Transverse colon (tissue), 4 donors: ENCODE data around the gene C3orf20. TPM values are rescaled to one million over a fixed set of nuclear protein-coding genes. Genes with fewer than 3 reads are reported as not detected.

ENCODE experiments used
- DNase-seq: peaks from one replicate; pipeline ENCODE4 v3.0.0-alpha.2; 2019
- H3K27ac ChIP-seq, 4 donors: fragments of 200-600 bp; sonication (generic); 2 replicates each; pipeline ENCODE4 v1.5.1; 2016 to 2018; ENCODE audit warnings: inconsistent platforms in 4 of 4
- H3K27me3 ChIP-seq: fragments of 200-600 bp; sonication (generic); 2 replicates; pipeline ENCODE4 v1.5.1; 2017; ENCODE audit warnings: inconsistent platforms
- H3K36me3 ChIP-seq, 4 donors: fragments of 200-600 bp; sonication (generic); 2 replicates each; pipeline ENCODE4 v1.5.1; 2017 to 2019; ENCODE audit warnings: inconsistent platforms in 4 of 4
- H3K4me1 ChIP-seq, 4 donors: fragments of 200-600 bp; sonication (generic); 2 replicates each; pipeline ENCODE4 v1.5.1; 2017 to 2020; ENCODE audit warnings: inconsistent platforms in 4 of 4
- H3K4me3 ChIP-seq, 4 donors: fragments of 200-600 bp; sonication (generic); 1 replicate in 1 of 4; 2 replicates in 3 of 4; pipeline versions ENCODE4 v1.5.1 to v1.6.1; 2017 to 2019; ENCODE audit warnings: inconsistent platforms in 4 of 4
- H3K9me3 ChIP-seq, 2 donors: fragments of 200-600 bp; sonication (generic); 2 replicates each; pipeline ENCODE4 v1.5.1; 2017 to 2019; ENCODE audit warnings: inconsistent platforms in 2 of 2
- CTCF ChIP-seq, 5 experiments: fragments of 200-600 bp in 3 of 5; fragments of 450-650 bp in 2 of 5; sonication (generic) in 3 of 5; IDR thresholded peaks; 1 replicate in 2 of 5; 2 replicates in 3 of 5; pipeline ENCODE4 v1.5.1; 2016 to 2017; ENCODE audit warnings: antibody characterized with exemption in 5 of 5, inconsistent platforms in 3 of 5, mild to moderate bottlenecking in 2 of 5, moderate library complexity in 1 of 5
- EP300 ChIP-seq: sonication (generic); formaldehyde crosslinking; IDR thresholded peaks from one replicate; pipeline ENCODE4 v1.6.1; 2017; ENCODE audit warnings: antibody characterized with exemption, low read depth
- POLR2A ChIP-seq: fragments of 450-650 bp; IDR thresholded peaks from one replicate; pipeline ENCODE4 v1.6.1; 2016; ENCODE audit warnings: antibody characterized with exemption, mild to moderate bottlenecking, moderate library complexity
- POLR2AphosphoS5 ChIP-seq, 3 donors: sonication (generic); formaldehyde crosslinking; IDR thresholded peaks; one replicate each; pipeline ENCODE4 v1.6.1; 2016; ENCODE audit warnings: antibody characterized with exemption in 3 of 3
- WGBS, 2 donors: methylation state at CpG; one replicate each; pipeline ENCODE4 v1.1.5; 2018; ENCODE audit warnings: low coverage in 1 of 2; 5-methylcytosine and 5-hydroxymethylcytosine counted together
- in situ Hi-C, 4 donors: fragments of 200-750 bp; cut with MboI; loops; one replicate each; pipeline versions ENCODE4 v1.15.0 to v1.15.1; 2017; ENCODE audit warnings: low sequenced_read_pairs in 3 of 4, low pct_ligation_motif_present in 1 of 4, low pct_unique_long_range_greater_than_20kb in 1 of 4
- intact Hi-C: fragments of 100-400 bp; cut with DNase I; formaldehyde crosslinking; loops from one replicate; pipeline ENCODE4 v1.15.1; 2023; ENCODE audit warnings: low total_unique reads
- total RNA-seq, 4 donors: library from RNA; depleted of rRNA; stranded (reverse); fragments of >200 nt; gene quantifications; one replicate each; pipeline ENCODE4 v1.1.0, GENCODE V29; 2016

The C3orf20 gene
- total RNA-seq, 4 donors from 2014 or later, result not detected

GRCh38 chr3:14789221-14789620 lies 114.3 kb downstream of the C3orf20 start:
- no peak for DNase-seq
- Histone ChIP-seq H3K36me3 (no peaks in the 10 kb centered on the region), H3K27ac (no peak overlapping the region), H3K4me3 (no peak overlapping the region), H3K9me3 (no peaks in the 10 kb centered on the region), H3K4me1 (no peaks in the 10 kb centered on the region), H3K27me3 (no peaks in the 10 kb centered on the region)
- in situ Hi-C loops (loop anchor here in 1 of 4 donors (10.0 kb wide), 1 partner anchor 126 kb away; no protein-coding TSS in a partner anchor), intact Hi-C loops (no loop called here)
- TF ChIP-seq POLR2AphosphoS5 (IDR thresholded peaks at IDR 0.05) (no peak), CTCF (IDR thresholded peaks at IDR 0.05) (no peak), POLR2A (no peak), EP300 (no peak)
- WGBS, 2 donors, result 78% methylated on average over 5 of the region's 5 CpGs; no CpG with 5 or more reads in 1 of the 2 donors

GRCh38 chr3:14789640-14790285 lies 114.8 kb downstream of the C3orf20 start:
- intact Hi-C loops, result no loop called here
- Histone ChIP-seq H3K36me3 (no peaks in the 10 kb centered on the region), H3K9me3 (no peaks in the 10 kb centered on the region), H3K4me3 (no peak overlapping the region), H3K4me1 (no peaks in the 10 kb centered on the region), H3K27me3 (no peaks in the 10 kb centered on the region), H3K27ac (no peak overlapping the region)
- in situ Hi-C loops, result loop anchor here in 3 of 4 donors (10.0 kb wide), 2 partner anchors 125 to 135 kb away; no protein-coding TSS in a partner anchor
- TF ChIP-seq POLR2A, result no peak
- no peak for TF ChIP-seq CTCF (IDR thresholded peaks at IDR 0.05)
- TF ChIP-seq EP300, result no peak
- TF ChIP-seq POLR2AphosphoS5 (IDR thresholded peaks at IDR 0.05), result no peak
- 76 to 90% methylated on average over 8 to 10 of the region's 10 CpGs for WGBS, 2 donors
- no peak for DNase-seq

- Histone ChIP-seq H3K4me1 (no peaks in the 10 kb centered on the region), H3K36me3 (no peaks in the 10 kb centered on the region), H3K4me3 (no peak overlapping the region), H3K9me3 (no peaks in the 10 kb centered on the region), H3K27me3 (no peaks in the 10 kb centered on the region), H3K27ac (no peak overlapping the region)
- peak; percentile 74 for DNase-seq
- in situ Hi-C loops, result loop anchor here in 2 of 4 donors (10.0 kb wide), 2 partner anchors 123 to 133 kb away; no protein-coding TSS in a partner anchor
- TF ChIP-seq EP300, result no peak
- TF ChIP-seq CTCF (IDR thresholded peaks at IDR 0.05), result peak; percentile 54 to 75 (median 68)
- intact Hi-C loops, result no loop called here
- WGBS, 2 donors, result 34% methylated on average over 15 of the region's 15 CpGs; no CpG with 5 or more reads in 1 of the 2 donors
Measured at GRCh38 chr3:14791343-14791945, 116.5 kb downstream of the C3orf20 start.

DNA sequence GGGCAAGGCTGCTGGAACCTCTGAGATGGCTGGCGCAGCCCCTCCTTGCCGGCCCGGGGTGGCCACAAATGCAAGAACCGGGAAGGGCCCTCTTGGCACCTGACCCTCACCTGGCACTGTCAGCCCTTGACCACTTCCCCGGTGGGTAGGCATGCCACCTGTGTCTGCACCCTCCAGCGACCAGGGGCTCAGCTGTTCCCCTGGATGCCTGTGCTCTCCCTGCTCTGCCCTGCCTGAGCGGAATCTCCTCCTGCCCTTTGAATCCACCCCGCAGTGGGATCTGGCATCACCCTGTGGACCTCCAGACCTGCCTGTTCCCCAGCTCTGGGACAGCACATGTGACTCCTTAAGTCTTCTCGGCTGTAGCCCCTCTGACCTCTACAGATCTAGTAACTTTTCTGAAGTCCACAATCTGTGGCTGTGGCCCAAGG lies 117.8 kb downstream of the C3orf20 start:
- H3K4me1 ChIP-seq, result no peaks in the 10 kb centered on the region
- H3K27me3 ChIP-seq, result no peaks in the 10 kb centered on the region
- H3K9me3 ChIP-seq, result no peaks in the 10 kb centered on the region
- peak overlapping the region in 3 of 4 donors; percentile 16 to 29 (median 22) for H3K27ac ChIP-seq
- no peak for TF ChIP-seq POLR2AphosphoS5 (IDR thresholded peaks at IDR 0.05)
- no peak for TF ChIP-seq POLR2A
- no peak for TF ChIP-seq EP300
- TF ChIP-seq CTCF (IDR thresholded peaks at IDR 0.05), result no peak
- in situ Hi-C loops (loop anchor here in 2 of 4 donors (10.0 kb wide), 2 partner anchors 122 to 132 kb away; no protein-coding TSS in a partner anchor), intact Hi-C loops (no loop called here)
- H3K36me3 ChIP-seq, result no peaks in the 10 kb centered on the region
- no peak overlapping the region for H3K4me3 ChIP-seq
- 81% methylated on average over 5 of the region's 9 CpGs; no CpG with 5 or more reads in 1 of the 2 donors for WGBS, 2 donors
- DNase-seq, result no peak
